Epithelial cell of esophagus (primary cell): ENCODE data around the gene SMPX.

Experiments
- DNase-seq: peaks from one replicate; pipeline ENCODE4 v3.0.0; 2010; ENCODE audit warnings: low read depth
- H3K4me3 ChIP-seq: 2 replicates; pipeline ENCODE4 v1.5.1; 2011; ENCODE audit warnings: mild to moderate bottlenecking, low read length, control low read depth
- TF ChIP-seq, protein P1 (sequence below): IDR thresholded peaks from 2 replicates; pipeline ENCODE4 v1.5.1; 2011; ENCODE audit warnings: low read depth, mild to moderate bottlenecking, low read length, control low read depth, inconsistent platforms; ENCODE audit not compliant: insufficient read depth; ENCODE audit errors: missing control alignments

SMPX gene

DNA sequence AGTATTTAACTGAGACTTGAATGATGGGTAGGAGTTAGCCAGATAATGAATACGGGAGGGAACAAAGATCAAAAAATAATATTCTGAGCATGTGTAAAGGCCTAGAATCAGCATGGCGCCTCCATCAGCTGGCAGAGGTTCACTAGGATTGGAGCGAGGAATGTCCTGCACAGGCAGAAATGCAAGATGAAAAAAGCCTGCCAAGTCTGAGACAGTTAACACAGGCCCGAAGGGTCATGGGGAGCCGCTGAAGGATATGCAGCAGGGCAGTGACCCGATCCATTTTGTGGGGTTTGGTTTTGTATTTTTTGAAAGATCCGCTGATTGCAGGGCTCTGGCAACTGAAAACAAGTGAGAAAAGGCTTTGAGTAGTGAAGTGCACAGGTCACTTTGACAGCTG, 40.1 kb downstream of the SMPX start:
- H3K4me3 ChIP-seq, result no peak overlapping the region
- no peak for DNase-seq
- TF ChIP-seq, protein P1, sequence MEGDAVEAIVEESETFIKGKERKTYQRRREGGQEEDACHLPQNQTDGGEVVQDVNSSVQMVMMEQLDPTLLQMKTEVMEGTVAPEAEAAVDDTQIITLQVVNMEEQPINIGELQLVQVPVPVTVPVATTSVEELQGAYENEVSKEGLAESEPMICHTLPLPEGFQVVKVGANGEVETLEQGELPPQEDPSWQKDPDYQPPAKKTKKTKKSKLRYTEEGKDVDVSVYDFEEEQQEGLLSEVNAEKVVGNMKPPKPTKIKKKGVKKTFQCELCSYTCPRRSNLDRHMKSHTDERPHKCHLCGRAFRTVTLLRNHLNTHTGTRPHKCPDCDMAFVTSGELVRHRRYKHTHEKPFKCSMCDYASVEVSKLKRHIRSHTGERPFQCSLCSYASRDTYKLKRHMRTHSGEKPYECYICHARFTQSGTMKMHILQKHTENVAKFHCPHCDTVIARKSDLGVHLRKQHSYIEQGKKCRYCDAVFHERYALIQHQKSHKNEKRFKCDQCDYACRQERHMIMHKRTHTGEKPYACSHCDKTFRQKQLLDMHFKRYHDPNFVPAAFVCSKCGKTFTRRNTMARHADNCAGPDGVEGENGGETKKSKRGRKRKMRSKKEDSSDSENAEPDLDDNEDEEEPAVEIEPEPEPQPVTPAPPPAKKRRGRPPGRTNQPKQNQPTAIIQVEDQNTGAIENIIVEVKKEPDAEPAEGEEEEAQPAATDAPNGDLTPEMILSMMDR, result no peak

DNA sequence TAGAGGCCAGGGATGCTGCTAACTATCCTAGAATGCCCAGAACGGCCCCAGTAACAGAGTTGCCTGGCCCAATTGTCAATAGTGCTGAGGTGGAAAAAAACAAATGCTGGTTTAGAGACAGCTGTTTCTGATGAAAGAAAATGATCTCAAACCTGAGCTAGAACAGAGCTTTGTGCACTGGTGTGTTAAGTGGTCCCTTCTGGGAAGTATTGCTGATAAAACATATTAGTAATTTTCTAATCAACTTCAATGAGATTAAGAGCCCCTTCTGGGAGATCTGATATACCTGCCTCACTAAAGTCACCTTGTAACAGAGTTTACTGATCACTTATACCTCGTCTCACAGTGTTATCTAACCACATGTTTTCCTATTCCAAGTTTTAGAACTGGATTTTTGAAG, 42.1 kb downstream of the SMPX start:
- TF ChIP-seq, protein P1, result no peak
- no peak for DNase-seq
- H3K4me3 ChIP-seq, result no peak overlapping the region

DNA sequence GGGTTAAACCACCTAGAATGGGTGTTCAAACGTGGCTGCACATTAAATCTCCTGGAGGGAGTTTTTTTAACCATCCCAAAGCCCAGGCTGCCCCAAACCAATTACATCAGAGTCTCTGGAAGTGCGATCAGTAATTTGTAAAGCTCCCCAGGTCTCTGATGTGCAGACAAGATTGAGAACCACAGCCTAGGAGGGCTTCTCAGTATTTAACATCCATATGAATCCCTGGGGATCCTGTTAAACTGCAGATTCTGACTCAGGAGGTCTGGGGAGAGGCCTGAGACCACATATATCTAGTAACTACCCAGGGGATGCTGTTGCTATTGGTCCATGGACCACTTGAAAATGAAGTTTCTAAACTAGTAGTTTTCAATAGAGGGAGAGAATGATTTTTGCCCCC, 42.6 kb downstream of the SMPX start:
- TF ChIP-seq, protein P1, result no peak
- no peak overlapping the region for H3K4me3 ChIP-seq
- DNase-seq, result no peak

DNA sequence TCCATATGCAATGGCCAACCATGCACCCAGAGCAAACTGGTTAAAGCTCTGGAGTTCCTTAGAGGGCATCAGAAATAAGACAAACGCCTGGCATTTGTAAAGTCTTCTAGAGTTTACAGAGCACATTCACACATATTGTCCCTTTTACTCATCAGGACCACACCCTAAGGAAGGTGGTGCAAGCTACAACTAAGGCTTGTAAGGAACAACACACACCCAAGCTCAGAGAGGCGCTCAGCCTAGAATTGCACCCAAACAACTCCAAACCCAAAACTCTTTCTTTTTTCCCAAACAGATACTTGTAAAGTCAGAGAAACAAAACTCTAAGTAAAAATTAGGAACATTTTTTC, 46.1 kb downstream of the SMPX start:
- peak; percentile 51 for DNase-seq
- H3K4me3 ChIP-seq, result no peak overlapping the region
- TF ChIP-seq, protein P1, result no peak

DNA sequence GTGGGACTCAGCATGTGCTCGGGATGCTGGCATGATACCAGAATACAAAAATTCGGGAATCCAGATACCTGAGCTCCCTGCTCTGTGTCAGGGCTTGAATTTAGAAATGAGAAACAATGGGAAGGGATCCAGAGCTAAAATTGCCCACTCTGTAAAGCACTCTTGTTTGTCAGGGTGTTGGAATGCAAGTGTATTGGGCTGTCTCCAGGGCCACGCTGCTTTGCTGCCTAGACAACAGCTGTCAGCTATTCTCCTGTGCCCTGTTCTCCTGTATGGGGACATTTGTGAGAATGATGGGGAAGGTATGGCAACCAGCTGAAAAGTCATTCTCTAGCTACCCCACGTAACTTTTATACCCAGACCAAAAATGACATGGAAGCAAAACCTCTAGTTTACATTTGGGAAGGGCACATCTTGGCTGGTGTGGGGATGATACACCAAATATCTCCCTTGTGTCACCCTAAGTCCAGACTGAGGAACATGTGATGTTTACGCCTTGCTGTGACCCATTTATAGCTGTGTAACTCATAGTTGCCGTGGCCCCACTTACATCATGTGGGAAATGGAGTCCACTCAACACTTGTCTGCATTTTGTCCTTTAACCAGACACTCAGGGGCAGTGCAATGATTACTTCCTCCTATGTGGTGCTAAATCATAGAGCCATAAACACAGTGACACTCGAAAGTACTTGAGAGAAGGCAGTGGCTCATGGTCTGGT, 46.6 kb downstream of the SMPX start:
- TF ChIP-seq, protein P1, result no peak

DNA sequence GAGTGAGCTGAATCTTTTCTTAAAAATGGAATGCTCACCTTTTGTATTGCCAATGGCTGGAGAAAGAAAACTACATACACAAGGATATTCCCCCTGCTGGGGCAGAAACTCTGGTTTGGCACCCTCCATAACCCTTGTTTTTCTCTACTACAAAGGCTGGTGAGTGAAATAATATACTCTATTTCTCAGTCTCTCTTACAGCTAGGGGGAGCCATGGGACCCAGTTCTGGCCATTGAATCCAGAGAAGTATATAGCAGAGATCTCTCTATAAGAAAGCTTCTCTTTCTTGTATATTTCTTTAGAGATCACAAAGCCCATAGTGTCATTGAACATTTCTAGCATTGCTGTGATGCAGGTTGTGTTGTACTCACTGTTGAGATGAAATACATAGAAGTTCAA, 49.8 kb downstream of the SMPX start:
- TF ChIP-seq, protein P1, result no peak
- no peak for DNase-seq
- no peak overlapping the region for H3K4me3 ChIP-seq

More for the DNA sequence above, 46.6 kb downstream of the SMPX start:
- no peak for DNase-seq
- no peak overlapping the region for H3K4me3 ChIP-seq

DNA sequence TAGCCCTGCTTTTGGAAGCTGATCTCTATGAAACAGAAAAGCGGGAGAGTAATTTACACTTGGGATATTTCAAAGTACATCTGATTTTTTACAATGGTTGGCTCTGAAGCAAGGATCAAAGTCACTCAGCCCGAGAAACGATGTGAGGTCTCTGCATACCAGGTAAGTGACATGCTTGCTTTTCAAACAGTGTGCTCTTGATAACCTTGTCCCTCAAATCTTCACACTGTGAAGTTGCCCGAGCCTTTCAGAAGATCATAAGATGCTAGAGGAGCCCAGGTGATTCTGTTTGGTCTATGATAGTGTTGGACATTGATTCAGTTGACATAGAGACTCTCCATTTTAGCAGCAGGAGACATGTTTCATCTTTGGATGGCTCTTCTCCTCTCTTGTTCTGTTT, 52.7 kb downstream of the SMPX start:
- H3K4me3 ChIP-seq, result no peak overlapping the region
- DNase-seq, result no peak
- TF ChIP-seq, protein P1, result no peak
